Stimulated activated naive CD8-positive, alpha-beta T cell treated with anti-CD3 and anti-CD28 coated beads, Interleukin-15, Interleukin-2, amounts not matched to agents 100 U/mL and 50 U/mL, for 24 hours (primary cell): Measurements from ENCODE around the gene SYT7.
A peak's percentile ranks its signal among the peaks of the same experiment; 100 is the strongest.
"Not testable (repeated sequence)": the region's sequence is repeated elsewhere in the genome, so short reads cannot be mapped to it uniquely, and the experiment has no call there.

Experiments used
- ATAC-seq: fragments of 150-1000 bp; cut with Tn5 transposase; one replicate; pipeline ENCODE4 v1.10.0; 2021
- DNase-seq: peaks from one replicate; pipeline ENCODE4 v3.0.0; 2021

The SYT7 gene

DNA sequence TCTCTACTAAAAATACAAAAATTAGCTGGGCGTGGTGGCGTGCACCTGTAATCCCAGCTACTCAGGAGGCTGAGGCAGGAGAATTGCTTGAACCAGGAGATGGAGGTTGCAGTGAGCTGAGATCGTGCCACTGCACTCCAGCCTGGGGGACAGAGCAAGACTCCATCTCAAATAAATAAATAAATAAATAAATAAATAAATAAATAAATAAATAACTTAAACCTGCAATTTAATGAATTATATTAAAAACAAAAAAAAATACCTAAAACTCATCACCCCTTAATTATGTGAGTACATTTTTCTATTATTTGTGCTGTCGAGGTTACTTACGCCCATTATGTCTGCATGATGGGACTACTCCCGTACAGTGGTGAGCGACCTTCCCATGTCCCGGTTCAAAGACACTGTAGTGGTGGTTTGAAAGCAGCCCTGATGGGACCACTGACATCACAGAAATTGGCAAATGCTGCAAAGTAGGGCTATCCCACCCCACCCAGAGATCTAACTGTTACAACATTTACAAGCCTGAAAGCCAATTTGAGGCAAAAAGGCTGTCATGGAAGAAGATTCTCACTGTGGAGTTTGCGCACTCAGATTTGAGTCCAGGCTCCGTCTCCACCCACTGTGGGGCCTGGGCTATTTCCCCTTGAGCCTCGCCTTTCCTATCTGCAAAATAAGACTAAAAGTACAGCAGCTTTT is 101.4 kb downstream of the SYT7 start:
- DNase-seq, ATAC-seq: not testable (repeated sequence)

DNA sequence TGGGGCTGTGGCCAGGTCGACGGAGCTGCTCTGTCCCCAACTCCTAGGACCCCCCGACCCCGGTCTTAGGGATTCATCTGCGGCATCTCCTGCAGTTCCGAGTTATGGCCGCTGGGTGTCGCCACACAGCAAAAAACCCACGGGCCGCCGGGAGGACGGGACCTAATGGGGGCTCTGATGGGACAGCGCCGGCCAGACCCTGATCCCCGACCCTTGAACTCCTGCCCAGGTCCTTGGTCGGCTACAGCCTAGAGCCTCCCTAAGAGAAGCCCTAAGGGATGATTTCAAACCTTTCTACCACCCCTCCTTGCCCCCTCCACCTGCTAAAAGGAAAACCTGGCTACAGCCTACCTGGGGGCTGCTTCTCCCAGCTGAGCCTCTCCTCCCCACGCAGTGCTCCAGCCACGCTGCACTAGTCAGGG is 103.1 kb downstream of the SYT7 start:
- ATAC-seq = no peak
- peak; percentile 67 for DNase-seq

DNA sequence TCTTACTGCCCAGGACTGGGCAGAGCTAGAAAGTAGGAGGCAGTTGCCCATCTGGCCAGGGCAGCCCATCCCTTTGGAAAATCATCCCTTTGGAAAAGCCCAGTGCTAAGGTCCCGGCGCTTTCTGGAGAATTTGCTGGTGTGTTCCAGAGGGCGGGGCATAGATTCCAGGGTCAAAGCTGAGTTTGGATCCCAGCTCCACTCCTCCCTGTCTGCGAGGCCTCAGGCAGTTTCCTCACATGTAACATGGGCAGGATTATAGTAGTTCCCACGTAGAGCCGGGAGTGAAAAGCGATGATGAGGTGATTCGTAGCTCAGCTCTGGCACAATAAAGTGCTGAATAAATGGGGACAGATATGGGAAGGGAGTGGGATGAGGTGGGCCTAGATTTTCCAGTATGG is 103.8 kb downstream of the SYT7 start:
- ATAC-seq (no peak), DNase-seq (no peak)

DNA sequence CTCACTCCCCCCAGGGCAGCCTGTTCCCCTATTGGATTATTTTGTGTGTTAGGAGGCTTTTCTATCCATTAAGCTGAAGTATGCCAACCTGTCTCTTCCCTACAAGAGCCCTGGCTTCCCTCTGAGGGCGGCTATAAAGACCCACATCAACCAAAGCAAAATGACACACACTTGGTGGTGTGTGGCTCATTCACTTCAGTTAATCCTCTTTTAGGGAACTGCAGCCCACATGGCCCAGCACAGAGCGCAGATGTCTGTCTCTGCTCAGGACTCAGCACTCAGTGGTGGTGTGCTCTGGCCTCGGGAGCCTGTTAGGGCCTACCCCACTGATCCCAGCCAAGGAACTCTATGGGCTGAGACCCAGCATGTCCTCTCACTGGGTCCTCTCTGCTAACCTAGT is 104.5 kb downstream of the SYT7 start:
- DNase-seq (no peak), ATAC-seq (no peak)

DNA sequence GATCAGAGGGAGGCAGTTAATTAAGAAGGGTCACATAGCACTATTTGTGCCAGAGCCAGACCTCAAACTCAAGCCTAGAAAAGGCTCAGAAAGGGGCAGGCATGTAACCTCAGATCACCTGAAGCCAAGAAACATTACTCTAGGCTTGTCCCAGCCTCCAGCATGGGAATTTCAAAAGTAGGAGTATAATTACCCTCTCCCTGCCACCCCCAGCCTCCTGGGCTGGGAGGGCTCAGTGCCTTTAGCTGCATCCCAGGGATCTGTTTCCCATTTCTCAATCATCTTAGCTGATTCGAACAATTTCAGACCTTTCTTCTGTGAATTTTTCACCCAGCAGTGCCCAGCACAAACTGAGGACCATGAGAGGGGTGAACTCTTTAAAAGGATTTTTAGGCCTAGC is 105.4 kb downstream of the SYT7 start:
- DNase-seq = no peak
- no peak for ATAC-seq

DNA sequence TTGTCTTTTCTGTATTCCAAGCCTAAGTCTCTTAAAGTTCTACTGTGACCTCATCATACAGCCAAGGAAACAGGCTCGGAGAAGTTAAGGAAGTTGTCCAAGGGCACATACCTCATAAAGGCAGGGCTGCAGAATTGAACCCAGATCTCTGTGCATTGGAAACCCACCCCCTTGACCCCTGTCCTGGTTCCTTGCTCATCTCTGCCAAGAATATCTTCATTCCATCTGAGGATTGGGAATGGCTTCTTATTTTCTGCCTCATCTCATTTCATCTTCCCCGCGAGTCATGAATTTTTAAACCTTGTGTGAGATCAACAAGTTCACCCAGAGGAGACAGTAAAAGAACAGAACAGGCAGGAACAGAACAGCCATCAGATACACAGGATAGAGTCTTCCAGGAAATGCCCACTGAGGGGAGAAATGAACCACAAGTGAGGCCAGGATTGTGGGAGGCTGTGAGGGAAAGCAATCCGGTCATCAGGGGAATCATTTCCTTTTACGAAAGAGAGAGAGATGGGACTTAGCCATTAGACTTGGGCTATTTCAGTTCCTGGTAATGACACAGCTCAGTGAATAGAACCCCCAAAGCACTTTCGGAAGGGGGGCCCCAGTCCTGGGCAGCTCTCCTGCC is 106.7 kb downstream of the SYT7 start:
- no peak for ATAC-seq
- no peak for DNase-seq

DNA sequence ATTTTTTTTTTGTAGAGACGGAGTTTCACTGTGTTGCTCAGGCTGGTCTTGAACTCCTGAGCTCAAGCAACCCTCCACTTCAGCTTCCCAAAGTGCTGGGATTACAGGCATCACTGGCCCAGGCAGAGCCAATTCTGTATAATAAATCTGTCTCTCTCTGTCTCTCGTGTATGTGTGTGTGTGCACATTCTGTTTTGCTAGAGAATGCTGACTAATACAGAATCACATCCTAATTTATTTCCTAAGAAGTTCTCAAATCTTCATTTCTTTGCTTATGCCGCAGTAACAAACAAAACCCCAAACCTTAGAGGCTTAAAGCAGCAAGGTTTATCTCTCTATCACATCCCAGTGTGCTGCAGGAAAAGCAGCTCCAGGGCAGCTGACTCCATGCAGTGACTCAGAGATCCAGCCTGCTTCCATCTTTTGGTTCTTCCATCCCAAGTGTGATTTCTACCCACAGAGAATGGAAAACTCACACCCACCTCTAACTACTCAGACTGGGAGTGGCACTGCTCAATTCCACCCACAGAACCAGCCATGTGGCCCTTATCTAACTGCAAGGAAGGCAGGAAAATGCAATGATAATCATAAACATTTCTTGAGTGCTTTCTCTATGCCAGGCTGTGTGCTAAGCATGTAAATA is 107.4 kb downstream of the SYT7 start:
- ATAC-seq = no peak
- no peak for DNase-seq

DNA sequence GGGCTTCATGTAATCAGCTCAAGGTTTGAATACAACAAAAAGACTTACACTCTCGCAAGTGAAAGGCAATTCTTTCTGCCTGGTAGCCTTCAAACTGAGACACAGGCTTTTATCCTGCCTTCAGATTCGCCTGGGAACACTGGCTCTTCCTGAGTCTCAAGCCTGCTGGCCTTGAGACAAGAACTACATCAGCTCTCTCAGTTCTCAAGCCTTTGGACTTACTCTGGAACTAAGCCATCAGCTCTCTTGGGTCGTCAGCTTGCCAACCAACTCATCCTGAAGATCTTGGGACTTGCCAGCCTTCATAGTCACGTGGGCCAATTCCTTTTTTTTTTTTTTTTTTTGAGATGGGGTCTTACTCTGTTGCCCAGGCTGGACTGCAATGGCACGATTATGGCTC is 108.0 kb downstream of the SYT7 start:
- ATAC-seq (no peak), DNase-seq (no peak)

DNA sequence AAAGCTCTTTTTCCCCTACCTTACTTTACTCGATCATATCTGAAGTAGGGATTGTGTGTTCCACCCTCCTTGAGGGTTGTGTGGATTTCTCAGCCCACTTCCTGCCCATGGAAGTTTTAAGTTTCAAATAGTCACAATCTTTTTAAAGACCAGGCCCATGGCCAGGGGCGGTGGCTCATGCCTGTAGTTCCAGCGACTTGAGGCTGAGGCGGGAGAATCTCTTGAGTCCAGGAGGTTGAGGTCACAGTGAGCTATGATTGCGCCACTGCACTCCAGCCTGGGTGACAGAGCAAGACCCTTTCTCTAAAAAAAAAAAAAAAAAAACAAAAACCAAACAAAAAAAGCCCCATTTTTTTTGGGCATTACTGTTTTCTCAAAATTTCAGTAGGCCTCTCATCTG is 108.6 kb downstream of the SYT7 start:
- no peak for DNase-seq
- no peak for ATAC-seq

DNA sequence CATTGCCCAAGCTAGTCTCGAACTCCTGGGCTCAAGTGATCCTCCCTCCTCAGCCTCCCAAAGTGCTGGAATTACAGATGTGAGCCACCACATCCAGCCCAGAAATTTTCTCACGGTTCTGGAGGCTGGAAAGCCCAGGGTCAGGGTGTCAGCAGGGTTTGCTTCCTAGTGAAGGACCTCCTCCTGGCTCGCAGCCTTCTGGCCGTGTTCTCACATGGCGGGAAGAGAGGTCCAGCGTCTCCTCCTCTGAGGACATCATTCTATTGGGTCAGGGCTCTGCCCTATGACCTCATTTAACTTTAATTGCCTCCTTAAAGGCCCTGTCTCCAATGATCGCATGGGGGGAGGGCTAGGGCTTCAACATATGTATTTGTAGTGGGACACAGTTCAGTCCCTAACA is 112.9 kb downstream of the SYT7 start:
- no peak for ATAC-seq
- DNase-seq = no peak

DNA sequence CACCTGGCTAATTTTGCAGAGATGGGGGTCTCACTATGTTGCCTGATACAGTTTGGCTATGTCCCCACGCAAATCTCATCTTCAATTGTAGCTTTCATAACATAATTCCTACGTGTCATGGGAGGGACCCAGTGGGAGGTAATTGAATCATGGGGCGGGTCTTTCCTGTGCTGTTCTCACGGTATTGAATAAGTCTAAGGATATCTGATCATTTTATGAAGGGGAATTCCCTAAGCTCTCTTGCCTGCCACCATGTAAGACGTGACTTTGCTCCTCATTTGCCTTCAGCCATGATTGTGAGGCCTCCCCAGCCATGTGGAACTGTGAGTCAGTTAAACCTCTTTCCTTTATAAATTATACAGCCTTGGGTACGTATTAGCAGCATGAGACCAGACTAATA is 113.3 kb downstream of the SYT7 start:
- peak; percentile 46 for ATAC-seq
- DNase-seq = not testable (repeated sequence)
